KMS-11 (cell line): ENCODE data around the gene NME9.

Experiments used
- H2AFZ ChIP-seq: fragments of 200-600 bp; sonication (generic); 2 replicates; pipeline ENCODE4 v1.6.1; 2016; ENCODE audit warnings: antibody characterized with exemption, mixed run types, low read depth
- H3K27ac ChIP-seq: fragments of 200-600 bp; sonication (generic); 2 replicates; pipeline ENCODE4 v1.6.1; 2016; ENCODE audit warnings: mild to moderate bottlenecking, mixed run types
- H3K27me3 ChIP-seq: fragments of 200-600 bp; sonication (generic); 2 replicates; pipeline ENCODE4 v1.6.1; 2017; ENCODE audit warnings: mild to moderate bottlenecking, low read depth, mixed run types, moderate library complexity; ENCODE audit not compliant: insufficient read depth
- H3K36me3 ChIP-seq: fragments of 200-600 bp; sonication (generic); 2 replicates; pipeline ENCODE4 v1.6.1; 2017; ENCODE audit warnings: mild to moderate bottlenecking, mixed run types; ENCODE audit not compliant: insufficient read depth
- H3K4me1 ChIP-seq: fragments of 200-600 bp; sonication (generic); 2 replicates; pipeline ENCODE4 v1.6.1; 2016; ENCODE audit warnings: mild to moderate bottlenecking, low read depth, mixed run types; ENCODE audit not compliant: poor library complexity, severe bottlenecking
- H3K4me2 ChIP-seq: fragments of 200-600 bp; sonication (generic); 2 replicates; pipeline ENCODE4 v1.7.0; 2016; ENCODE audit warnings: mild to moderate bottlenecking, mixed run types
- H3K4me3 ChIP-seq: fragments of 200-600 bp; sonication (generic); IDR thresholded peaks from 2 replicates; pipeline ENCODE4 v1.6.1; 2017; ENCODE audit warnings: low read depth, low read length, mixed read lengths; ENCODE audit not compliant: insufficient read depth
- H3K79me2 ChIP-seq: fragments of 200-600 bp; sonication (generic); 2 replicates; pipeline ENCODE4 v1.6.1; 2016; ENCODE audit warnings: low read depth, mixed run types; ENCODE audit not compliant: insufficient read depth
- H3K9ac ChIP-seq: fragments of 200-600 bp; sonication (generic); 2 replicates; pipeline ENCODE4 v1.6.1; 2016; ENCODE audit warnings: mild to moderate bottlenecking, mixed run types
- H4K20me1 ChIP-seq: fragments of 200-600 bp; sonication (generic); 2 replicates; pipeline ENCODE4 v1.6.1; 2016; ENCODE audit warnings: mild to moderate bottlenecking, mixed run types; ENCODE audit not compliant: insufficient read depth
- TF ChIP-seq, protein P1 (sequence below): fragments of 200-600 bp; sonication (generic); conservative IDR thresholded peaks from 2 replicates; pipeline ENCODE4 v1.6.1; 2017; ENCODE audit warnings: low read depth, mild to moderate bottlenecking, antibody characterized with exemption, low read length, moderate library complexity, mixed read lengths

Gene NME9

DNA sequence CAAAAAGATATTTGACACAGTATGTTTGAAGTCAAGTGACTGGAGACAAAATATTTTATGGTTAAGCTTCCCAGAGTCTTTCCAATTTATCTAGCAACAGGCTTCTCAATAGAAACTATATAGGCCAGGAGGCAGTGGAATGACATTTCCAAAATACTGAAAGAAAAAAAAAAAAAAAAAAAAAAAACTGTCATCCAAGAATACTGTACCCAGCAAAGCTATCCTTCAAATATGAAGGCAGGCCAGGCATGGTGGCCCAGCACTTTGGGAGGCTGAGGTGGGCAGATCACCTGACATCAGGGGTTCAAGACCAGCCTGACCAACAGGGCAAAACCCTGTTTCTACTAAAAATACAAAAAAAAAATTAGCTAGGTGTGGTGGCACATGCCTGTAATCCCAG lies 20.9 kb downstream of the NME9 start:
- Histone ChIP-seq H3K27me3 (no peaks in the 10 kb centered on the region), H3K4me1 (no peaks in the 10 kb centered on the region), H2AFZ (no peak overlapping the region), H3K79me2 (no peaks in the 10 kb centered on the region), H3K27ac (no peak overlapping the region), H3K36me3 (no peaks in the 10 kb centered on the region), H3K4me2 (no peak overlapping the region), H3K4me3 (no peak overlapping the region), H4K20me1 (no peaks in the 10 kb centered on the region), H3K9ac (no peak overlapping the region)
- TF ChIP-seq, protein P1, sequence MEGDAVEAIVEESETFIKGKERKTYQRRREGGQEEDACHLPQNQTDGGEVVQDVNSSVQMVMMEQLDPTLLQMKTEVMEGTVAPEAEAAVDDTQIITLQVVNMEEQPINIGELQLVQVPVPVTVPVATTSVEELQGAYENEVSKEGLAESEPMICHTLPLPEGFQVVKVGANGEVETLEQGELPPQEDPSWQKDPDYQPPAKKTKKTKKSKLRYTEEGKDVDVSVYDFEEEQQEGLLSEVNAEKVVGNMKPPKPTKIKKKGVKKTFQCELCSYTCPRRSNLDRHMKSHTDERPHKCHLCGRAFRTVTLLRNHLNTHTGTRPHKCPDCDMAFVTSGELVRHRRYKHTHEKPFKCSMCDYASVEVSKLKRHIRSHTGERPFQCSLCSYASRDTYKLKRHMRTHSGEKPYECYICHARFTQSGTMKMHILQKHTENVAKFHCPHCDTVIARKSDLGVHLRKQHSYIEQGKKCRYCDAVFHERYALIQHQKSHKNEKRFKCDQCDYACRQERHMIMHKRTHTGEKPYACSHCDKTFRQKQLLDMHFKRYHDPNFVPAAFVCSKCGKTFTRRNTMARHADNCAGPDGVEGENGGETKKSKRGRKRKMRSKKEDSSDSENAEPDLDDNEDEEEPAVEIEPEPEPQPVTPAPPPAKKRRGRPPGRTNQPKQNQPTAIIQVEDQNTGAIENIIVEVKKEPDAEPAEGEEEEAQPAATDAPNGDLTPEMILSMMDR = no peak

DNA sequence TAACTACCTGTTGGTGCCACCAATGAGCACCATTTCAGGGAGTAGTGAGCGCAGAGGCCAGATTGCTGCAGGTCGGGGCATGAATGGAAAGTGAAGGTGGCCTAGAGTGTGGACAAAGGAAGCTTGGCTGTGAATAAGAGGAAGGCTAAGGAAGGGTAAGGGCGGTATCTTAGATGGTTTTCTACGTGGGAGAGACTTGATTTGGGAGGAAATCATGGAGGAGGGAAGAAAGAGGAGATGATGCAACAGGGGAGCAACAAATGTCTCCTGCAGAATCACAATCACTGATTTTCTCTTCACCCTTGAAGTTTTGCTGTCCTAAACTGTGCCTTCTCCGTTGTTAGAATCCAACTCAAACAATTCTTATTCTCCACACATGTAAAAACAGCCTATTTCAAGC lies 21.8 kb downstream of the NME9 start:
- TF ChIP-seq, protein P1 = no peak
- no peak overlapping the region for H3K27ac ChIP-seq
- H3K4me3 ChIP-seq = no peak overlapping the region
- no peak overlapping the region for H3K4me2 ChIP-seq
- H2AFZ ChIP-seq = no peak overlapping the region
- H3K9ac ChIP-seq = no peak overlapping the region
- H3K4me1 ChIP-seq = no peaks in the 10 kb centered on the region
- H4K20me1 ChIP-seq = no peaks in the 10 kb centered on the region
- H3K27me3 ChIP-seq = no peaks in the 10 kb centered on the region
- no peaks in the 10 kb centered on the region for H3K79me2 ChIP-seq
- no peaks in the 10 kb centered on the region for H3K36me3 ChIP-seq

DNA sequence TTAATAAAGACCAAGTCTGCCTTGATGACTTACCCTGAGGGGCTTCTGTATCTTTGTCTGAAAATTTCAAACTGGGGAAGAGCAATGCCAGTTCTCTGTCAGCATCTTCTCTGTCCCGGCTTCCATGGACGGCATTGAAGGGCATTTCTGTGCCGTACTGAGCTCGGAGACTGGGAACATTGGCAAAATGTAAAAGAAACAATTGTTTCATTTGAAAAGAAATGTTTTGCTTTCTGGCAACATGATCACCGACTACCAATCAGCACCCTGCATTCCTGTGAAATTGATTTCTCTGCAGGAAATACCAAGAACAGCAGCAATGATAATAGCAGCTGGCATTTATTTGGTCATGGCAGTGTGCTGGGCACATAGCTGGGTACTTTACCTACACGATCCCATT lies 26.2 kb downstream of the NME9 start:
- Histone ChIP-seq H3K27me3 (no peaks in the 10 kb centered on the region), H3K9ac (no peak overlapping the region), H3K4me1 (no peaks in the 10 kb centered on the region), H3K27ac (no peak overlapping the region), H2AFZ (no peak overlapping the region), H4K20me1 (no peaks in the 10 kb centered on the region), H3K4me2 (no peak overlapping the region), H3K36me3 (no peaks in the 10 kb centered on the region), H3K4me3 (no peak overlapping the region), H3K79me2 (no peaks in the 10 kb centered on the region)
- TF ChIP-seq, protein P1 = no peak

- Histone ChIP-seq H3K4me2 (no peak overlapping the region), H3K27ac (no peak overlapping the region), H3K27me3 (no peaks in the 10 kb centered on the region), H4K20me1 (no peaks in the 10 kb centered on the region), H3K36me3 (no peaks in the 10 kb centered on the region), H2AFZ (no peak overlapping the region), H3K4me1 (peaks cover 26% of the 10 kb centered on the region), H3K4me3 (no peak overlapping the region), H3K9ac (no peak overlapping the region), H3K79me2 (no peaks in the 10 kb centered on the region)
- TF ChIP-seq, protein P1 = no peak
Observed at GRCh38 chr3:138300647-138301046, 29.0 kb downstream of the NME9 start.

GRCh38 chr3:138297876-138298275 lies 31.8 kb downstream of the NME9 start:
- no peaks in the 10 kb centered on the region for H3K79me2 ChIP-seq
- H3K4me1 ChIP-seq = peaks cover 30% of the 10 kb centered on the region
- TF ChIP-seq, protein P1 = no peak
- no peak overlapping the region for H3K9ac ChIP-seq
- no peaks in the 10 kb centered on the region for H4K20me1 ChIP-seq
- no peaks in the 10 kb centered on the region for H3K27me3 ChIP-seq
- H3K4me2 ChIP-seq = no peak overlapping the region
- no peaks in the 10 kb centered on the region for H3K36me3 ChIP-seq
- H3K4me3 ChIP-seq = no peak overlapping the region
- no peak overlapping the region for H3K27ac ChIP-seq
- no peak overlapping the region for H2AFZ ChIP-seq
